ENCODE results near the gene KEL. TPM values are rescaled to one million over a fixed set of nuclear protein-coding genes. Genes with fewer than 3 reads are reported as not detected.

Gene KEL
- total RNA-seq, 1 donor, result not detected

DNA sequence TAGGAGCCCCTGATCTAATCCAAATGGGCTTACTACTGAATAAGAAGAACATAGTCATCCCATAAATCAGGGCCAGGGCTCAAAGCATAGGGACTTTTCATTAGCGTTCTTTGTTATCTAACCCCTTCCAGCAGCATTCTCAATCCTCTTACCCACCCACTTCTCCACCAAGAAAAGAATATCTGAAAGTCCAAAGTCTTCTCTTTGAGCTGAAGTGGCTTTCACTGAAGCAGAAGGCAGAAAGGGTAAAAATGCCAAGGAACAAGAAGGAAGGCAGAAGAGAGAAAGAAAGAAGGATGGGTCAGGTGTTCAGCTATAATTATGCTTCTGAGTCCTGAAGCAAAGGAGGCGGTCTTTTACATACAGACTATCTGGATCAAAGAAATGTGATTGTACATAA lies 38.8 kb downstream of the KEL start:
- DNase-seq (ENCODE audit: low read depth), result no peak
- no peak overlapping the region for H3K4me3 ChIP-seq (ENCODE audit: low read depth, low read length)
- TF ChIP-seq, protein P1, sequence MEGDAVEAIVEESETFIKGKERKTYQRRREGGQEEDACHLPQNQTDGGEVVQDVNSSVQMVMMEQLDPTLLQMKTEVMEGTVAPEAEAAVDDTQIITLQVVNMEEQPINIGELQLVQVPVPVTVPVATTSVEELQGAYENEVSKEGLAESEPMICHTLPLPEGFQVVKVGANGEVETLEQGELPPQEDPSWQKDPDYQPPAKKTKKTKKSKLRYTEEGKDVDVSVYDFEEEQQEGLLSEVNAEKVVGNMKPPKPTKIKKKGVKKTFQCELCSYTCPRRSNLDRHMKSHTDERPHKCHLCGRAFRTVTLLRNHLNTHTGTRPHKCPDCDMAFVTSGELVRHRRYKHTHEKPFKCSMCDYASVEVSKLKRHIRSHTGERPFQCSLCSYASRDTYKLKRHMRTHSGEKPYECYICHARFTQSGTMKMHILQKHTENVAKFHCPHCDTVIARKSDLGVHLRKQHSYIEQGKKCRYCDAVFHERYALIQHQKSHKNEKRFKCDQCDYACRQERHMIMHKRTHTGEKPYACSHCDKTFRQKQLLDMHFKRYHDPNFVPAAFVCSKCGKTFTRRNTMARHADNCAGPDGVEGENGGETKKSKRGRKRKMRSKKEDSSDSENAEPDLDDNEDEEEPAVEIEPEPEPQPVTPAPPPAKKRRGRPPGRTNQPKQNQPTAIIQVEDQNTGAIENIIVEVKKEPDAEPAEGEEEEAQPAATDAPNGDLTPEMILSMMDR (IDR thresholded peaks at IDR 0.05; ENCODE audit: insufficient read depth, low read depth, low read length), result no peak

DNA sequence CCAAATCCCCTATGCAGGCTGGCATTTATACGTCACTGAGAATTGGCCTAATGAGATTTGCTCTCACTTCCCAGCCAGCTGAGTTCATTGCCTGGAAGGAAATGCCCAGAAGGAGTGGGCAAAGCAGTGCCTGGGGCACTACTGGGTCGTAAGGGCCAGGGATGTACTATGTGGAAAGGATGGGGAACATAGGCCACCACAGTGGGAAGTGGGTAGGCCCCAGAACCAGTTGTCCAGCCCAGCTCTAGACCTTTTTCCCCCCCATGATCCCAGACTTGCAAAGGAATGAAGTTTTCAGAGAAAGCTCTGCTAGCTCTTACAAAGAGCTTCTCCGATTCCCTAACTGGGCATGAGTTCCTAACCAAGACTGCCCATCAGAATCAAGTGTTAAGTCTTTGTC lies 42.5 kb downstream of the KEL start:
- H3K4me3 ChIP-seq (ENCODE audit: low read depth, low read length), result no peak overlapping the region
- TF ChIP-seq, protein P1 (IDR thresholded peaks at IDR 0.05; ENCODE audit: insufficient read depth, low read depth, low read length), result no peak
- DNase-seq (ENCODE audit: low read depth), result no peak

DNA sequence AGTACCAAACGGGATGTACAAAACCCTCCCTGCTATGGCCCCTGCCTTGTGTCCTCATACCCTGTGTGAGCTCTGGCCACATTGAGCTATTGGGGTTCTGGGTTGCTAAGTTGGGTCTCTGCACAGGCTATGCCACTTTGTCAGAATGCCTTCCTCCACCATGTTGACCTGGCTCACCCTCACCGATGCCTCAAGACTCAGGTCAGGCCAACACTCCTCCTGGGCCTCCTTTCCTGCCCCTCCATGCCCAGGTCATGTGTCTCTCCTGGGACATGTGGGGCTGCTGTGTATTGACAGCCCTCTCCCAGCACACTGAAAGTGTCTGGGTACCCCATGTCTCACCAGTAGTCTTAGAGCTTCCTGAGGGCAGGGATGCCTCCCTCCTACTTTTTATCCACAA lies 43.3 kb downstream of the KEL start:
- TF ChIP-seq, protein P1 (IDR thresholded peaks at IDR 0.05; ENCODE audit: insufficient read depth, low read depth, low read length), result no peak
- no peak overlapping the region for H3K4me3 ChIP-seq (ENCODE audit: low read depth, low read length)
- no peak for DNase-seq (ENCODE audit: low read depth)

DNA sequence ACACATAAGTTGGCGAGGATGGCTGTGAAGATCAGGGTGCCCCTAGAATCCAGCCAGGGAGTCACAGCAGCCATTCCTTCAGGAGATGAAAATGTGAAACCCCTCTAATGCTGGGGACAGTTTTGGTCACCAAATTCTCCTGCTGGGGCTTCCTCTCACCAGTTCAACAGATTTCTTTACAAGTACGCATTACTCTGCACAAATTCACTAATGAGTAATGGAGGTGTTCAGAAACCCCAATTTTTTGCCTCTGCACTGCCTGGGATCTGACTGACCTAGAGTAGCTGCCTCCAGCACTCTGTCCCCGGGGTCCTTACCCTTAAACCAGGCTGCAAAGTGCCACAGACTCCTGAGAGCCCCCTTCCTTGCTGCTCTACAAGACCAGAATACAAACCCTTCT lies 44.7 kb downstream of the KEL start:
- no peak for DNase-seq (ENCODE audit: low read depth)
- H3K4me3 ChIP-seq (ENCODE audit: low read depth, low read length), result no peak overlapping the region
- TF ChIP-seq, protein P1 (IDR thresholded peaks at IDR 0.05; ENCODE audit: insufficient read depth, low read depth, low read length), result no peak

DNA sequence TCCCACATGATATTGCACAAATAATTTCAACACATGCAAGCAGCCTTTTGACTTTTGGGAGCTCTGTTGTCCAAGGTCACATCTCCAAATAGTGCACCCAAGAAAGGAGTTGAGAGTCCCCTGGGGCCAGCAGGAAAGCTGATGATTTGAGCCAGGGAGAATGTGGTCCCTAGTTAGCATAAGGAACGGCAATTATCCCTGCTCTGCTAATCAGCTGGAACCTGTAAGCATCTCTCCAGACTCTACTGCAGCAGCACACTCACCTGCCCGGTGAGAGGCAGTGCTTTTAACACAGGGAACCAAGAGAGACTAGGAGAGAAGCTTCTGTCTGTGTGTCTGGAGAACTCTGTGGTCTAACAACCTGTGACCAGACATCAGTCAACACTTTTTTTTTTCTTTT lies 45.7 kb downstream of the KEL start:
- H3K4me3 ChIP-seq (ENCODE audit: low read depth, low read length), result no peak overlapping the region
- TF ChIP-seq, protein P1 (IDR thresholded peaks at IDR 0.05; ENCODE audit: insufficient read depth, low read depth, low read length), result no peak
- DNase-seq (ENCODE audit: low read depth), result no peak

DNA sequence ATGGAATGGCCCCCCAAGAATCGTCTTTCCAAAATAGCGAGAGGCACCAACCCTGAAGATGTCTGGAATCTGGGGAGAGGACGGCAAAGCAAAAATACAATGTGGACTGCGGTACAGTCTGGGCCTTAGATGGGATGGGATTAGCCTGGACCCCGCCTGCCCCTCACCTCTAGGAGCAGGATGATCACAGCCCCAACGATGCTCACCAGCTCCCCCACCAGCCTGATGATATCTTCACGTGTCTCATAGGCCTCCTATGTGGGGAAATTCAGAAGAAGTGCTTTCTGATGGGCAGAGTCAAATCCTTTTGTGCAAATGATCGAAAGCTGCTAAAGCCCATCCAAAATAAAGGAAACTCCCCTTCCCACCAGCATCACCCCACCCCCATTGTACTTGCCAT lies 46.8 kb downstream of the KEL start:
- TF ChIP-seq, protein P1 (IDR thresholded peaks at IDR 0.05; ENCODE audit: insufficient read depth, low read depth, low read length), result no peak
- H3K4me3 ChIP-seq (ENCODE audit: low read depth, low read length), result no peak overlapping the region
- no peak for DNase-seq (ENCODE audit: low read depth)

DNA sequence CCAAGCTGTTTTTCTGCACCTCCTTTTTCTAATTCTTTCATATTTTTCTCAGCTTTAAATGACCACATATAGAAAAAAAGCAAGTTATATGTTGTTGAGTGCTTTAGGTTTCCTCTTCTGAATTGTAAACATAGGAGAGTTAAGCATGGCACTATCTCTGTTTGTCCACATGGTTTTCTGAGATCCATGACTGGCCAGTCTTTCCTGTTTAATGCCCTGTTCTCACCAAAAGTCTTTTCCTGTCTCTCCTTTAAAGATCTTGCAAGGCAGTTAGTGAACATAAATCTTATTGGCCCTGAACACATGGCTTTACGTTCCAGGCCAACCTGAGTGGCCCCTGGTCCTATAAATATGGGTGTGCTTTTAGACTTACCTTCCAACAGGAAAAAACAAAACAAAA lies 48.0 kb downstream of the KEL start:
- TF ChIP-seq, protein P1 (IDR thresholded peaks at IDR 0.05; ENCODE audit: insufficient read depth, low read depth, low read length), result no peak
- DNase-seq (ENCODE audit: low read depth), result no peak
- H3K4me3 ChIP-seq (ENCODE audit: low read depth, low read length), result no peak overlapping the region
